Non-pigmented ciliary epithelial cell (primary cell): ENCODE results near the gene ABCA5.

ENCODE experiments used
- DNase-seq: peaks from one replicate; pipeline ENCODE4 v3.0.0-alpha.2; 2010; ENCODE audit warnings: low read depth

The ABCA5 gene, protein sequence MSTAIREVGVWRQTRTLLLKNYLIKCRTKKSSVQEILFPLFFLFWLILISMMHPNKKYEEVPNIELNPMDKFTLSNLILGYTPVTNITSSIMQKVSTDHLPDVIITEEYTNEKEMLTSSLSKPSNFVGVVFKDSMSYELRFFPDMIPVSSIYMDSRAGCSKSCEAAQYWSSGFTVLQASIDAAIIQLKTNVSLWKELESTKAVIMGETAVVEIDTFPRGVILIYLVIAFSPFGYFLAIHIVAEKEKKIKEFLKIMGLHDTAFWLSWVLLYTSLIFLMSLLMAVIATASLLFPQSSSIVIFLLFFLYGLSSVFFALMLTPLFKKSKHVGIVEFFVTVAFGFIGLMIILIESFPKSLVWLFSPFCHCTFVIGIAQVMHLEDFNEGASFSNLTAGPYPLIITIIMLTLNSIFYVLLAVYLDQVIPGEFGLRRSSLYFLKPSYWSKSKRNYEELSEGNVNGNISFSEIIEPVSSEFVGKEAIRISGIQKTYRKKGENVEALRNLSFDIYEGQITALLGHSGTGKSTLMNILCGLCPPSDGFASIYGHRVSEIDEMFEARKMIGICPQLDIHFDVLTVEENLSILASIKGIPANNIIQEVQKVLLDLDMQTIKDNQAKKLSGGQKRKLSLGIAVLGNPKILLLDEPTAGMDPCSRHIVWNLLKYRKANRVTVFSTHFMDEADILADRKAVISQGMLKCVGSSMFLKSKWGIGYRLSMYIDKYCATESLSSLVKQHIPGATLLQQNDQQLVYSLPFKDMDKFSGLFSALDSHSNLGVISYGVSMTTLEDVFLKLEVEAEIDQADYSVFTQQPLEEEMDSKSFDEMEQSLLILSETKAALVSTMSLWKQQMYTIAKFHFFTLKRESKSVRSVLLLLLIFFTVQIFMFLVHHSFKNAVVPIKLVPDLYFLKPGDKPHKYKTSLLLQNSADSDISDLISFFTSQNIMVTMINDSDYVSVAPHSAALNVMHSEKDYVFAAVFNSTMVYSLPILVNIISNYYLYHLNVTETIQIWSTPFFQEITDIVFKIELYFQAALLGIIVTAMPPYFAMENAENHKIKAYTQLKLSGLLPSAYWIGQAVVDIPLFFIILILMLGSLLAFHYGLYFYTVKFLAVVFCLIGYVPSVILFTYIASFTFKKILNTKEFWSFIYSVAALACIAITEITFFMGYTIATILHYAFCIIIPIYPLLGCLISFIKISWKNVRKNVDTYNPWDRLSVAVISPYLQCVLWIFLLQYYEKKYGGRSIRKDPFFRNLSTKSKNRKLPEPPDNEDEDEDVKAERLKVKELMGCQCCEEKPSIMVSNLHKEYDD (N-terminal part only)

DNA sequence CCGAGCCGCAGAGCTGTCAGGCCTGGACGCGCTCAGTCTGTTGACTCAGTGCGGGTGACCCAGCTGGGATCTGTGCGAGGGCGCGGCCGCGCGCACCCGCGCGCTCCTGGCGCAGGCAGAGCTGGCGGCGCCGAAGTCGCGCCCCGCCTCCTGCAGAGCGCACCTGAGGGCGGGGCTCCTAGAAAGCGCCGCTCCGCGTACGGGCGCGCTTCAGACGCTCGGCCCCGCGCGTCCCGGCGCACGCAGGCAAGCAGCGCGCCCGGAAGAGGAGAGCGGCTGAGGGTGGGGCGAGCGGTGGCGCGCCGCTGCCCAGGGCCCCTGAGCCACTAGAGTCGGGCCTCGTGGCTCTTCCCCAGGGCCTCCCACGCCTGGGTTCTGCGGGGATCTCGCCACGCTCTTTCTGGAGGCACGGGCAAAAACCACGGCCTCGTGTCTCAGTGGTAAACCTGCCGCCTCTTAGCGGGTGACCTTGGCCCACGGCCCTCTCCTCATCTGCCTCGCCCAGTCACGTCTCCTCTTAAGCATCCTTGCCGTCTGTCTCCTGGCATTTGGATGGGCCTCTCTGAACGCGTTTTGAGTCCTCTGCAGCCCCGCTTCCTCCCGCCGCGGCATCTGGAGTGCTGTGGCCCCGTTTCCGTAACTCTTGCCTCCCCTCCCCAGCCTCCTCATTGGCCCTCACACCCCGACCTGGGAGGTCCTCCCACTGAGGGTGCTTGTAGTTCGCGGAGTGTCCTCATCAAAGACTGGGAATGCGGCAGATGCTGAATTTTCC is at the start of gene ABCA5:
Gene ABCA5 (minus strand): TSS at position 74 of the 772 bp plus-strand sequence. CDS start 12,718 bp downstream, outside the sequence.
- peak; percentile 46 for DNase-seq

DNA sequence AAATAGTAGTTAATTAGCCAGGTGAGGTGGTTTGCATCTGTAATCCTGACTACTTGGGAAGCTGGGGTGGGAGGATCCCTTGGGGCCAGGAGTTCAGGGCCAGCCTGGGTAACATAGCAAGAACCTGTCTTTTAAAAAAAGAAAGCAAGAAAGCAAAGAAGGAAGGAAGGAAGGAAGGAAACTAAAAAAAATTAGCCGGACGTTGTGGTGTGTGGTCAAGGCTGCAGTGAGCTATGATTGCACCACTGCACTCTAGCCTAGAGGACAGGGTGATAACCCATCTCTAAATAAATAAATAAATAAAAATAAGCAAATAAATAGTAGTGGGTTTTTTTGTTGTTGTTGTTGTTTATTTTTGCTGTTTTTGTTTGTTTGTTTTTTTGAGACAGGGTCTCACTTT is 48.3 kb upstream of the ABCA5 start:
- no peak for DNase-seq

DNA sequence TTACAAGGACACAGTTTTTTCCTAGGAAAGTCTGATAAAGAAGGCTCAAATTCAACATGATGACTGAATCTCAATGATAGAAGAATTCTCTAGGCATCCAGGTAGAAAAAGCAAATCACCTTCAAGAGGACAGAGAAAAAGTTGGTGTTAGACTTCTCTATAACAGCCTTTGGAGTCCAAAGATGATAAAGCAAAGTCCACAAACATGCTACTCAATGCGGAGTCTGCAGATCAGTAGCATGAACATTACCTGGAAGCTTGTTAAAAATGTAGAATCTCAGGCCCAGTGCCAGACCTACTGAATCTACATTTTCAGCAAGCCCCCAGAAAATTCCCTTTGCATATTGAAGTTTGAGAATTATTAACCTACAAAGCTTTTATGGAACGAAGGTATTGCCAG is 46.1 kb upstream of the ABCA5 start:
- DNase-seq = no peak

DNA sequence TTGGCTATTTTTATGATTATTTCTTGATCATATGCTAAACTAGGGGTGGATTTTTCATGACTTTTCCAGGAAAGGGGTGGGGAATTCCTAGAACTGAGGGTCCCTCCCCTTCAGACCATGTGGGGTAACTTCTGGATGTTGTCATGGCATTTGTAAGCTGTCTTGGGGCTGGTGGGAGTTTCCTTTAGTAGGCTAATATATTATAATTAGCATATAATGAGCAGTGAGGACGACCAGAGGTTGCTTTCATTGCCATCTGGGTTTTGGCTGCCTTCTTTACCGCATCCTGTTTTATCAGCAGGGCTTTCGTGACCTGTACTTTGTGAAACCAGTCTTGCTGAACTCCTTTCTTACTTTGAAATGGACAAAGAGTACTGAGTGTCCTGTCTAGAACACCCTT is 40.4 kb upstream of the ABCA5 start:
- DNase-seq = no peak

DNA sequence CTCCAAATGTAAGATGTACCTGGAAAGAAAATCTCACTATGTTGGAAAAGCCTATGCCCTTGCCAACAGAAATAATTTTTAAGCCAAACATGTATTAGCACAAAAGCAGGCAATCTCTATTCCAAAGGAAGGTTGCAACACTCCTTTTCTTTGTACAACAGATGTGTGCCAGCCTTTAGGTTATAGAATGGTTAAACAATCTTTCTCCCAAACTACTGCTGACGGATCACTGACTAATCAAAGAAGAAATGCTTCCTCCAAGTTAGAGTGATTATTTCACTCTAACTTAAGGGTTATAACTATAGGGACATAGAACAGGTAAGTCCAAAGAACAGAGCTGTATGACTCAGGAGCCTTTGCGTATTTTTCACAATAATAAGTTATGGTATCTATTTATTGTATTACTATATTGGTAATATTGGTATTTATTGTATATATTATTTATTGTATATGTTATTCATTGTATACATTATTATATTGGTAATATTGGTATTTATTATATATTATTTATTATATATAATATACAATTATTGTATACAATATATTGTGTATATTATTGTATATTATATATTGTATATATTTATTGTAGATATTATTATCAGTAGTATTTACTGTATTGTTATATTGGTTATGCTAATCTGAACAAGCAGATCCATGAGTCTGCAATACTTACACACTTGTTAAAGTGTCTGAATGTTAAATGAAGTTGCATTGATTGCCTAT is 36.7 kb upstream of the ABCA5 start:
- DNase-seq = no peak

DNA sequence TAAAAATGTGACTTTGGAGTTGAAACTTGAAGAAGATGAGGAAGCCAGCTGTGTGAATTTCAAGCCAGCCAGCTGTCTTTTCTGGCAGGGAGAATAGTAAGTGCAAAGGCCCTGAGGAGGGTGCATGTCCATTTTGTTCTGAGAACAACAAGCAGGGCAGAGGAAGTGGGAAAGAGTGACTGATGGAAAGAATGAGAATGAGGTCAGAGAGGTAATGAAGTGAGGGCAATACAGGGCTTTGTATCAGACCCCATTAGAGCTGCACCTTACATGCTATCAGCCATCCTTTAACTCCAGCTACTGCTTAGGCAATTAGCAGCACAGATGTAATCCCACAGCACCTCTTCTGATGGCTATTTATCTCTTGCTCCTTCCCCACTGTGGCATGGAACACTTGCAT is 34.2 kb upstream of the ABCA5 start:
- no peak for DNase-seq

DNA sequence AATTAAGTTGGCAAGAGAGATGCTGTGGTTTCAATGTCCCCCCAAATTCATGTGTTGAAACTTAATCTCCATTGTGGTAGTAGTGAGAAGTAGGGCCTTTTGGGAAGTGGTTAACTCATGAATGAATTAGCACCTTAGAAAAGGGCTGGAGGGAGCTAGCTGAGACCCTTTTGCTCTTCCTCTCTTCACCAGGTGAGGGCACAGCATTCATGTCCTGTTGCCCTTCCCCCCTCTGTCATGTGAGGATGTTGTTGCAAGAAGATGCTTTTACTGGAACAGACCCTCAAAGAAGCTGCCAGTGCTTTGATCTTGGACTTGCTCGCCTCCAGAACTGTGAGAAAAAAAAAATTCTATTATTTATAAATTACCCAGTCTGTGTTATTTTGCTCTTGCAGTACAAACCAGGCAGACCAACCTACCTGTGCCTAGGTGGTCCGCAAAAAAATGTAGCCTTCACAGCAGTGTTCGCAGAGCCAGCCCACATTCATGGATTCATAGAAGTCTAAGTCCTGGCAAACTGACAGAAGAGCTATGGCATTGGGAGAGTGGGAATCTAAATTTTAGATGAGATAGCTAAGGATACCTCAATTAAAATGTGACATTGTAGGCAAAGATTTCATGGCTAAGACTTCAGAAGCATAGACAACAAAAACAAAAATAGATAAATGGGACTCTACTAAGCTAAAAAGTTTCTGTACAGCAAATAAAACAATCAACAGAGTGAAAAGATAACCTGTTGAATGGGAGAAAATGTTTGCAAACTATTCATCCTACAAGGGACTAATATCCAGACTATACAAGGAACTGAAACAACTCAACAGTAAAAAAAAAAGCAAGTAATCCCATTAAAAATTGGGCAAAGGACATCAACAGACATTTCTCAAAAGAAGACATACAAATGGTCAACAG is 32.0 kb upstream of the ABCA5 start:
- DNase-seq = no peak

DNA sequence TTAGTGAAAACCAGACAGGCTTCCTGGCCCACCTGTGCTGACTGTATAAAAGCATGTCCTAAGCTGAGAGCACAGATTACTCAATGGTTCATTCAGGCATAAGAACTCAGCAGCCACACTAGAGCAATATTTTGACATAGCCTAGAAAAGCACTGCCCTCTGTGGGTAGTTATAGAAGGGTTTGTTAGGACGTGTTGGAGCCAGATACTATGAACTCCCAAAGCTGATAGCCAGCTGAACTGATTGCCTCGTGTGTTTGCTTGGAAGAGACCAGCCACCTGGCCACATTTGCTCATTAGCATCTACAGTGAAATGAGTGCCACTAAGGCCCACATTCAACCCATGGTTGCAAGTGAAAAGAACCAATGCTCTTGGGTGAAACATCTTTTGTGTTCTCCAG is 30.8 kb upstream of the ABCA5 start:
- DNase-seq = peak; percentile 1

DNA sequence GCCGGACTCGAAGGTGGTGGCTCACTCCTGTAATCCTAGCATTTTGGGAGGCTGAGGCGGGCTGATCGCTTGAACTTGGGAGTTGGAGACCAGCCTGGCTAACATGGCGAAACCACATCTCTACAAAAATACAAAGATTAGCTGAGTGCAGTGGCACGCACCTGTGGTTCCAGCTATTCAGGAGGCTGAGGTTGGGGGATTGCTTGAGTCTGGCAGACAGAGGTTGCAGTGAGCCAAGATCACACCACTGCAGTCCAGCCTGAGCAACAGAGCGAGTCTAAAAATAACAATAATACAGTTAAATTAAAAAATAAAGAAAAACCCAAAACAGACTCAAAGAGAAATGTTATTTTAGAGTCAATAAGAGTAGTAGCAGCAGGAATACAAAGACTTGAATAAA is 29.7 kb upstream of the ABCA5 start:
- DNase-seq = no peak

DNA sequence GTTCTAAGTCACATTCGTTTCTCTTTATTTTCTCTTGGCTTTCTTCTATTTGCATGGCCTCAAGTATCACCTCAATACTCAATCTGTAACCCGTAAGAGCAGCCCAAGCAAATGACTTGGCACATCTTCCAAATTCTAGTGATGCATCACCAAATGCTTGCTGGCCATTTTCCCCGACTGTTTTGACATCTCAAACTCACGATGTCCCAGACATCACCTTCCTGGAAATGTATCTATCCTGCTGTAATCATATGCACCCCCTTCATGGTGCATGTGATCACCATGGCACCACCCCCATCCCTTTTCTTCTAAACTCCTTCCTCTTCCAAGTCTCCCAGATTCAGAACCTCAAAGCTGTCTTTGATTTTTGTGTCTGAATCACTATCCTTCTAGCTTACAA is 24.0 kb upstream of the ABCA5 start:
- no peak for DNase-seq

DNA sequence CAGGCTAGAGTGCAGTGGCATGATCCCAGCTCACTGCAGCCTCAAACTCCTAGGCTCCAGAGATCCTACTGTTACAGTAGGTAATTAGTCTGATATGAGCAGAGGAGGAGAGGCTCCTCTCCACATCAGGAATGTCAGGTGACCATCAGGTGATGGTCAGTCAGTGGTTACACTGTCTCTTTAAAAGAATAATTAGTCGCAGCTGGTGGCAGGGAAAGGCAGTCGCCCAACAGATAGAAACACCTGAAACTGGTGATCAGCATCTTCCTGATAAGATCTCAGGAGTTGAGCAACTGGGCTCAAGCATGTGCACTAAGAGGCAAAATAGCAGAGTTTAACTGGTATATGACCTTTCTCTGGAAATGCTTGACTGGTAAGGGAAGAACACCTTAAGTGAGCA is 21.5 kb upstream of the ABCA5 start:
- no peak for DNase-seq

DNA sequence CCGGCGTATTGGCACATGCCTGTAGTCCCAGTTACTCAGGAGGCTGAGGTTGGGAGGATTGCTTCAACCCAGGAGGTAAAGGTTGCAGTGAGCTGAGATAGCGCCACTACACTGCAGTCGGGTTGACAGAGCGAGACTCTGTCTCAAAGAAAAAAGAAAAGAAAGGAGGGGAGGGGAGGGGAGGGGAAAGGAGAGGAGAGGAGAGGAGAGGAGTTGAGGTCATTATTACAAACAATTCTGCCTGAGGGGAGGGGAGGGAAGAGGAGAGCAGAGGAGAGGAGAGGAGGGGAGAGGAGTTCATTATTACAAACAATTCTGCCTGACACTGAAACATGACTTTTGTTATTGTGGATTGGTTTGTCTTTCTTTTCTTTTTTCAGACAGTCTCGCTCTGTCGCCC is 19.8 kb upstream of the ABCA5 start:
- no peak for DNase-seq

DNA sequence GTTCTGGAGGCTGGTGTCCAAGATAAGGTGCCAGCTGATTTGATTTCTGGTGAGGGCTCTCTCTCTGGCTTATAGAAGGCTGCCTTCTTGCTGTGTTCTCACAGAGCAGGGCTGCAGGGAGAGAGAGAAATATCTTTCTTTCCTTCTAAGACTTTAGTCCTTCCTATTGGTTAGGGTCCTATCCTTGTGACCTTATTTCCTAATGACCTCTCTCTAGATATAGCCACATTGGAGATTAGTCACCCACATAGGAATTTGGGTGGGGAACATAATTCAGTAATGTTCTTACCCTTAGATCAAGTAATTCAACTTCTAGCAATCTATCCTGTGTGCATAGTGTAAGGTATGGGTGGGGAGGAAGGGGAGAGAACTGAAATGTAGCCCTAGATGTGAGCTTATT is 18.0 kb upstream of the ABCA5 start:
- no peak for DNase-seq

DNA sequence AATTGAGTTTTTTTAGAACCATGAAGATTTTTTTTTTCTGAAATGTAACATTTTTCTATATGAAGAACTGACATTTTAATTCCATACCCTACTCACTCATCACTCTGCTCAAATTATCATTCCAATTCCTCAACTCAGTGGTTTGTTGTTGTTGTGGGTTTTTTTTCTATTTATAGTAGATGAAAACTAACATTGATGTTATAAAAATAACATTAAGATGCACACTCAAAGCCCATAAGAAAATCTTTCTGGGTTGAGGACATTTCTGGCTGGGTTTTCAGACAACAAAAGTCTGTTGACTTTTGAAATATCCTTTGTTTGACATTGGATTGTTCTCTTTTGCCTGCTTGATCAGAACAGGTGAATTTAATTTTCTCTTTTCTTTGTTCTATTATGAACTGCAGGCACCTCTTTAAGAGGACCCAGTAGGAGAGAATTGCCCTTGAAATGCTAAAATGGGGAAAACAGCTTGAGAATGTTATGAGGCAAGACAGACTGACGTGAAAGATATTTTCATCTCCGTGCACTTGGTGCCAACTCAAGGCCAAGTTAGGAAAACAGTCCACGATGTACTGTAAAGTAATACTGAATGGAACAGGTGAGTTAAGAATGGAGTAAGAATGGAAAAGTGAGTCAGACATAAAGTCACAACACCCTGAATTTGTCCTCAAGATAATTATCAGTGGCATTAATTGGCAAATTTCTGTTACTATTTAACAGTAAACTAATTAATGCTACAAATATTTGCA is 16.1 kb upstream of the ABCA5 start:
- no peak for DNase-seq

DNA sequence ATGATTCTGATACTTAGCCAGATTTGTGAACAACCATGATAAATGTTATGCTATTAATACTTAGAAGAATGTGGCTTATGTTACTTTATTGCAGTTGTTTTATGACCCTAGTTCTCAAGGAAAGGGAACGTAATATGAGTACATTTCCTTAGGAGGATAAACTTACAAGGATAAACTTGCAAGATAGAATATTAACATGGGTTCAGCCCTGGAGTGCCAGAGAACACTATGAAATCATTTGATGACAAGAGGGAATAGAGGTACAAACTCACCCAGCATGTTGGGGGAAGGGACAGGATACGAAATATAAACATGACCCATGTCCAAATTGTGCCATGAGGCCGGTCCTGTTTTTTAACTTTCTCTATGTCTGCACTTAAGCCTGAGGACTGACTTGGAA is 13.0 kb upstream of the ABCA5 start:
- DNase-seq = no peak

DNA sequence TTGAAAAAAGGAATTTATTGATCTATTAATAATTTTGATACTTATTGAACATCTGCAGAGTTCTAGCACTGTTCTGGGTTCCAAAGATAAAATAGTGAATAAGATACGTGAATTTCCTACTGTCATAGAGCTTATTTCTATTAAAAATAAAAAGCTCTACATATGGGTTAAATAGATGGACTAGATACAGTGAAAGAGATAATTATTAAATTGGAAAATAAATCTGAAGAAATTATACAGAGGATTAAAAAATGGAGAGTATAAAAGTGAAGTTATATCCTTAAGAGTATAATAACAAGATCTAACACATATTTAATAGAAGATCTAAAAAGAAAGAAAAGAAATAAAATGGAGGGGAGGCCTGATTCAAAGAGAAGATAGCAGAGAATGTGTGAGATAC is 10.1 kb upstream of the ABCA5 start:
- DNase-seq = no peak

DNA sequence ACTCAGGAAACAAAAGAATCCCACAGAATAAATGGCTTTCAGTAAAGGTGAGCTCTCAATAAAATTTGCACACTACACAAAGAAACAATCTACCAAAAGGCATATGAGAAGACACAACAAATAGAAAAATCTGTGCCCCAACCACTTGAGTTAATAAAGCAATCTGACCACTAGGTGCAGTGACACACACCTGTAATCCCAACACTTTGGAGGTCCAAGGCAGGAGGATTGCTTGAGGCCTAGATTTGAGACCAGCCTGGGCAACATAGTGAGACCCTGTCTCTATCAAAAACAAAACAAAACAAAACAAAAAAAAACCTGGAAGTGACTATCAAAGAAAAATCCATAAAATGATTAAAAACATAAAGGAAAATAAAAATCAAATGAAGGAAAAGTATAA is 9.6 kb upstream of the ABCA5 start:
- no peak for DNase-seq

DNA sequence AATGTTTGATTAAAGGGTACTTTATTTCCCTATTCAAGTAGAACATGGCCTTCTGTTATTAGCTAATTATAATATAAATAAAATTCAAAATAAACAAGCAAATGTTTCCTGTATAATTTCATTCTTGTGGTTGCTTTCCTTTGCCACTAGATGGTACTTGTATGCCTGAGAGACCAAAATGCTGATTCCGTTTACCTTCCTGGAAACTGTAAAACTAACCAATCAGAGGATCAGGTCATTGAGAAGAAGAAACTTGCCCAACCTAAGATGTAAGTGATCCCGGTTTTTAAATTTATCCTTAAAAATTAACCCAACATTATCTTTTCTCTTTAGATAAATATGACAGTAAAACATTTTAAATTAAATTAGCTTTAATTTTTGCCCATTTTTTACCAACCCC is 8.1 kb upstream of the ABCA5 start:
- no peak for DNase-seq

DNA sequence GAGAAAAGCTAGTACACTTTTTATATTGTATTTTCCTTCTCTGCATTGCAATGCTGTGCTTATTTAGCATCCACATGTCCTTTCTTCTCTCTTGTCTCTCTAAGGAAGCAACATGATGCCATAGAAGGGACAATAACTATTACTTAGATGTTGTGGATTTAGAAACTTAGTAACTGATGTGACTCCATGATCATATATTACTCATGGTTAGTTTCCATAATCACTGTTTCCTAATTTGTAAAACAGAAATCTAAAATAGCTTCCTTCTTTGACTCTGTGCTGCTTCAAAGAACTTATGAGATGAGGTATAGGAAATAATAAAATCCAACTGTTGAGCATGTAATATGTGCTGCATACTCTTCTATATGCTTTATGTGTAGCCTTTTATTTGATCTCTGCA is 6.6 kb upstream of the ABCA5 start:
- no peak for DNase-seq
